Activated CD4-positive, alpha-beta T cell treated with anti-CD3 and anti-CD28 coated beads for 1 hour (primary cell): Measurements from ENCODE around the gene SRP72.

Source experiments
- DNase-seq: peaks from one replicate; pipeline ENCODE4 v3.0.0-alpha.2; 2020

SRP72 gene

GRCh38 chr4:56552273-56552672 is 84.9 kb downstream of the SRP72 start:
- DNase-seq: no peak
